ENCODE data around the gene EPHA7.

- TF ChIP-seq, protein P1, sequence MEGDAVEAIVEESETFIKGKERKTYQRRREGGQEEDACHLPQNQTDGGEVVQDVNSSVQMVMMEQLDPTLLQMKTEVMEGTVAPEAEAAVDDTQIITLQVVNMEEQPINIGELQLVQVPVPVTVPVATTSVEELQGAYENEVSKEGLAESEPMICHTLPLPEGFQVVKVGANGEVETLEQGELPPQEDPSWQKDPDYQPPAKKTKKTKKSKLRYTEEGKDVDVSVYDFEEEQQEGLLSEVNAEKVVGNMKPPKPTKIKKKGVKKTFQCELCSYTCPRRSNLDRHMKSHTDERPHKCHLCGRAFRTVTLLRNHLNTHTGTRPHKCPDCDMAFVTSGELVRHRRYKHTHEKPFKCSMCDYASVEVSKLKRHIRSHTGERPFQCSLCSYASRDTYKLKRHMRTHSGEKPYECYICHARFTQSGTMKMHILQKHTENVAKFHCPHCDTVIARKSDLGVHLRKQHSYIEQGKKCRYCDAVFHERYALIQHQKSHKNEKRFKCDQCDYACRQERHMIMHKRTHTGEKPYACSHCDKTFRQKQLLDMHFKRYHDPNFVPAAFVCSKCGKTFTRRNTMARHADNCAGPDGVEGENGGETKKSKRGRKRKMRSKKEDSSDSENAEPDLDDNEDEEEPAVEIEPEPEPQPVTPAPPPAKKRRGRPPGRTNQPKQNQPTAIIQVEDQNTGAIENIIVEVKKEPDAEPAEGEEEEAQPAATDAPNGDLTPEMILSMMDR (IDR thresholded peaks at IDR 0.05; ENCODE audit: insufficient read depth, low read length) = no peak
- TF ChIP-seq GABPA (IDR thresholded peaks at IDR 0.05; ENCODE audit: low read depth) = no peak
- TF ChIP-seq, protein P2, sequence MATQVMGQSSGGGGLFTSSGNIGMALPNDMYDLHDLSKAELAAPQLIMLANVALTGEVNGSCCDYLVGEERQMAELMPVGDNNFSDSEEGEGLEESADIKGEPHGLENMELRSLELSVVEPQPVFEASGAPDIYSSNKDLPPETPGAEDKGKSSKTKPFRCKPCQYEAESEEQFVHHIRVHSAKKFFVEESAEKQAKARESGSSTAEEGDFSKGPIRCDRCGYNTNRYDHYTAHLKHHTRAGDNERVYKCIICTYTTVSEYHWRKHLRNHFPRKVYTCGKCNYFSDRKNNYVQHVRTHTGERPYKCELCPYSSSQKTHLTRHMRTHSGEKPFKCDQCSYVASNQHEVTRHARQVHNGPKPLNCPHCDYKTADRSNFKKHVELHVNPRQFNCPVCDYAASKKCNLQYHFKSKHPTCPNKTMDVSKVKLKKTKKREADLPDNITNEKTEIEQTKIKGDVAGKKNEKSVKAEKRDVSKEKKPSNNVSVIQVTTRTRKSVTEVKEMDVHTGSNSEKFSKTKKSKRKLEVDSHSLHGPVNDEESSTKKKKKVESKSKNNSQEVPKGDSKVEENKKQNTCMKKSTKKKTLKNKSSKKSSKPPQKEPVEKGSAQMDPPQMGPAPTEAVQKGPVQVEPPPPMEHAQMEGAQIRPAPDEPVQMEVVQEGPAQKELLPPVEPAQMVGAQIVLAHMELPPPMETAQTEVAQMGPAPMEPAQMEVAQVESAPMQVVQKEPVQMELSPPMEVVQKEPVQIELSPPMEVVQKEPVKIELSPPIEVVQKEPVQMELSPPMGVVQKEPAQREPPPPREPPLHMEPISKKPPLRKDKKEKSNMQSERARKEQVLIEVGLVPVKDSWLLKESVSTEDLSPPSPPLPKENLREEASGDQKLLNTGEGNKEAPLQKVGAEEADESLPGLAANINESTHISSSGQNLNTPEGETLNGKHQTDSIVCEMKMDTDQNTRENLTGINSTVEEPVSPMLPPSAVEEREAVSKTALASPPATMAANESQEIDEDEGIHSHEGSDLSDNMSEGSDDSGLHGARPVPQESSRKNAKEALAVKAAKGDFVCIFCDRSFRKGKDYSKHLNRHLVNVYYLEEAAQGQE (IDR thresholded peaks at IDR 0.05; ENCODE audit: insufficient replicate concordance, low read depth) = no peak
Measured at GRCh38 chr6:93293460-93293859, 125.9 kb downstream of the EPHA7 start.

Measured in HL-60 (cell line).